H1 (cell line): ENCODE data around the gene PLA2R1. TPM values are rescaled to one million over a fixed set of nuclear protein-coding genes. Genes with fewer than 3 reads are reported as not detected.

Experiments used
- CHD7 ChIP-seq: fragments of 300-600 bp; sonication (generic); IDR thresholded peaks from 2 replicates; pipeline ENCODE4 v1.7.1; 2012; ENCODE audit warnings: low read length, moderate library complexity, mild to moderate bottlenecking, inconsistent platforms; ENCODE audit not compliant: insufficient replicate concordance
- MAFK ChIP-seq: IDR thresholded peaks from 2 replicates; pipeline ENCODE4 v1.6.1; 2012; ENCODE audit warnings: low read depth, mild to moderate bottlenecking, improper control_type of control experiment, low read length
- TBP ChIP-seq: IDR thresholded peaks from 2 replicates; pipeline ENCODE4 v1.6.1; 2011; ENCODE audit warnings: low read depth, low read length, improper control_type of control experiment
- polyA plus RNA-seq, 7 experiments: library from polyadenylated mRNA; depleted of rRNA in 3 of 7; stranded (reverse) in 5 of 7; unstranded in 2 of 7; fragments of >200 nt in 5 of 7; fragments of 200-250 nt in 2 of 7; gene quantifications; 1 replicate in 5 of 7; 2 replicates in 1 of 7; 4 replicates in 1 of 7; pipeline versions ENCODE4 v1.2.1 to v1.2.3, GENCODE V29; 2011 to 2013; ENCODE audit warnings: missing spikeins in 2 of 7, mixed read lengths in 2 of 7
- total RNA-seq: library from RNA; stranded (reverse); fragmentation: NEBNext Ultra II Directional; extraction: Animal tissue kit (Norgen Biotek cat#: 25700); gene quantifications from 2 replicates; pipeline ENCODE4 v1.2.1, GENCODE V29; 2021

The PLA2R1 gene
- total and polyA plus RNA-seq, 2 of the 8 experiments (the other 6 are each of a cell fraction or from before 2014, with no cell fraction given): 0.65 to 1.5 TPM

- TF ChIP-seq CHD7 (no peak), TBP (no peak), MAFK (0 out of 2 replicates have a peak, but pooled peaks have one; percentile 46)
These were observed 80.1 kb downstream of the PLA2R1 start (continued) for GRCh38 chr2:159982270-159982669.
